GM23248 (cell line): ENCODE measurements around the gene PAIP1.

ENCODE experiments used
- EZH2 ChIP-seq: fragments of 200-600 bp; sonication (generic); IDR thresholded peaks from 2 replicates; pipeline ENCODE4 v1.6.1; 2018; ENCODE audit warnings: antibody characterized with exemption, mild to moderate bottlenecking; ENCODE audit not compliant: insufficient read depth, poor library complexity, severe bottlenecking
- EZH2phosphoT487 ChIP-seq: fragments of 200-600 bp; sonication (generic); IDR thresholded peaks from 2 replicates; pipeline ENCODE4 v1.6.1; 2018; ENCODE audit warnings: antibody characterized with exemption, moderate library complexity, mild to moderate bottlenecking, low read depth; ENCODE audit not compliant: insufficient read depth

GRCh38 chr5:43561356-43561755, 4.5 kb upstream of the PAIP1 start:
- TF ChIP-seq EZH2phosphoT487, result no peak
- no peak for TF ChIP-seq EZH2
